NOMO-1 treated with dmso at 0.1 percent for 144 hours (cell line): Measurements from ENCODE around the gene CTDNEP1.

ENCODE experiments used
- DNase-seq: peaks from one replicate; lab custom pipeline; 2025; ENCODE audit not compliant: unreplicated experiment; lab: John Stamatoyannopoulos, UW

Gene CTDNEP1

GRCh38 chr17:7251661-7252175 is at the start of gene CTDNEP1:
Gene CTDNEP1 (minus strand): TSS chr17:7251734. CDS start chr17:7251296, 438 bp downstream.
- peak; percentile 97 for DNase-seq

DNA sequence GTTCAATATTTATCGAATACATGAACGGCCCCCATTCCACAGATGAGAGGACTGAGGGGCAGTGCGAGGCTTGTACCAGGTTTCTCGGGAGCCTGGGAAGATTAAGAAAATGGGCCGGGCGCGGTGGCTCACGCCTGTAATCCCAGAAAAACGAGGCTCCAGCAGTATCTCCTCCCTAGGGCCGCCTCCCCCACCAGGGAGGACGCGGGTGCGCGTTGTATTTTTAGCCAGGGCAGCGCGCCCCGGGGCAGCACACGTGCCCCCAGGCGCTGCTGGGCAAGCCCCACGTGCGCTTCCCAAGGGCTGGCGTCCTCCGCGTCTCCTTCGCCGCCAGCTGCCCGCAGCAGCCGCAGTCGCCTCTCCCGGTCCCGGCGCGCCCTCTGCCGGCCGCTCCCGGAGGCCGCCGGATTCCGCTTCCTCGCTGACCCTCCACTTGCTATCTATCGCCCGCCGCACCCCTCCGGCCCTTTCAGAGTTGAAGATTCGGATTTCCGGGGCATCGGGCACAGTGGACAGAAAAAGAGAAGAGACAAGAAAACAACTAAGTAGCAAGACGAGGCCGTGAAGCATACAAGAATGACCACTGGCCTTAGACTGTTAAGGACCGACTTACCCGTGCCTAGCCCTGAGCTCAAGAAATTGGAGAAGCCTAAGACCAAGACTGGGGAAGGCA is 44.8 kb upstream of the CTDNEP1 start:
- DNase-seq = peak; percentile 78

- no peak for DNase-seq
Measured at GRCh38 chr17:7295230-7296180, 44.0 kb upstream of the CTDNEP1 start.

GRCh38 chr17:7294614-7295153 is 43.1 kb upstream of the CTDNEP1 start, which contains the start of gene YBX2:
Gene YBX2 (minus strand): TSS chr17:7294639. CDS start chr17:7294500, 139 bp downstream.
- peak; percentile 58 for DNase-seq

DNA sequence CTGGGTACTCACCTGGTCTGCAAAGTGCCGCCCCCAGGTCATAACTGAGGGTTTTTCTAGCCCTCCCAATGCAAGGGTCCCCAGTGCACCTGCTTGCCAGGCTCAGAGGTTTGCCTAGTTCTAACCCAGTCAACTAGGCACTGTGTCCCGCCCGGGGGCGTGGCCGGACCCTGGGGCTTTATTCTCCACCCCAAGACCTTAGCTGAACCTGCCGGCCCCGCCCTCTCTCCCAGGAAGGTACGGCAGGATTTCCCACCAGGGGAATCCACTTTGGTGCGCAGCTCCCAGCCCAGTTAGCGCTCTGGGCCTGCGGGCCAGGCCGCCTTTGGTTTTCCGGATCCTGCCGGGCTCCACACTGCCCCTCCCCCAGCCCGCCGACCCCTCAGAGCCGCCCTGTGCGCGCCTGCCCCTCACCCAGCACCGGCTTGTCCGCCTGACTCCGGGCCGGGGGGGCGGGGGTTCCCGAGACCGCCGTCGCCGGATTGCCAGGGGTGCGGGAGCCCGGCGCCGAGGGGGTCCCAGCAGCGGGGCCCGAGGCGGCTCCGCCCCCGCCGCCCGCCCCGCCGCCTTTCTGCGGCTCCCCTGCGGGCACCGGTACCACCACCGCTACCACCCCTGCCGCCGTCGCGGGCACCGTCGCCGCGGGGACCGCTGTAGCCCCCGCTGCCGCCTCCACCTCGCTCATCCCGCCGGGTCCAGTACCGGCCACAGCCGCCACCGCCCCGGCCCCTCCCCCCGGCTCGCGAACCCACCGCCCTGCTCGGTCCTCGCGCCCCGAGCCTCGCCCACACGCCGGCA is 42.5 kb upstream of the CTDNEP1 start:
- DNase-seq = no peak

DNA sequence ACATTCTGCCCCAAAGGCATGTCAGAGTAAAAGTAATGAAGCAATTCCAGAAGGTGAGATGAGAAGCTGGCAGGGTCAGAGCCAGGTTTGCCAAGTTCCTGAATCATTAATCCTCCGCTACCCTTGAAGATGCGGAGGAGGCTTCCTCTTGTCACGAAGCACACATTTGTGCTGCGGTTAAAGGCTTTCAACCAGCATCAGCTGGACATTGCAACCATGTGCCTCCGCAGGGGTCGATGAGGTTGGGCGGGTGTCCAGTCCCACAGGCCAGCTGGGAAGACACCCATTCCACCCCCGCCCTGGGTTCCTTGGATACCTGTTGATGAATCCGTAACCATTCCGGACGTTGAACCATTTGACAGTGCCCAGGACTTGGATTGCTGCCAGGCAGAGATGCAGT is 41.6 kb upstream of the CTDNEP1 start:
- no peak for DNase-seq

GRCh38 chr17:7292729-7293128 is 41.2 kb upstream of the CTDNEP1 start:
- DNase-seq = no peak

DNA sequence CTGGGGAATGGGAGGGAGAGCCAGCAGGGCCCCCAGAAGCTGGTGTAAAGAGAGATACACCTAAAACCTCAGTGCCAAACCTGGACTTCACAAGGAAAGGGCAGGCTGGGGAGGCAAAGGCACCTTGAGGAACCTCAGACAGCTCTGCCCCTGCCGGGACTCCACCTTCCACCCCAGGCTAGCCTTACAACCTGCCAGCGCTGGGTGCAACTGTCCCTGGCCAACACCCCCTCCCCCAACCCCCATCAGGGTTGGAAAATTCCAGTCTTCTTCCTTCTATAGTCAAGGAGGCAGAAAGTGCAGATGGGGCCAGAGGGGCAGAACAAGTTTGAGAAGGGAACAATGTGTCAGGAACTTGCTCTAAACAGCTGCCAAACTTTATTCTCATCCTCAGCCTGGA is 40.7 kb upstream of the CTDNEP1 start:
- no peak for DNase-seq

GRCh38 chr17:7290685-7291084 is 39.2 kb upstream of the CTDNEP1 start:
- no peak for DNase-seq

DNA sequence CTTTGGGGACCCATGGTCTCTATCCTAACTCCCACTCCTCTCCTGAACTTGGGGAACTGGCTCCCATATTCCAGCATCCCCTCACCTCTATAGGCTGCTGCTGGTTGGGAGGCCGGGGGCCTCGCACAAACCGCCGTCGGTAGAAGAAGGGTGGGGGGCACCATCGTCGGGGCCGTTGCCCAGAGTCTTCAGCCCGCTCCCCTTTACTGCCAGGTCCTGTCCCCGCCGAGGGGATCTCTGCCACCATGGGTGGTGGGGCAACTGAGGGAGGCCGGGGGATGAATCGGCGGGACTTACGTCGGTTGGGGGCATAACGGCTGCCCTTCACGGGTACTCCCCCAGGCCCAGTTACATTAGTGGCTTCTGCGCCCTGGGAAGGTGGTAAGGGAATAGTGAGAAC is 38.6 kb upstream of the CTDNEP1 start:
- DNase-seq = no peak

DNA sequence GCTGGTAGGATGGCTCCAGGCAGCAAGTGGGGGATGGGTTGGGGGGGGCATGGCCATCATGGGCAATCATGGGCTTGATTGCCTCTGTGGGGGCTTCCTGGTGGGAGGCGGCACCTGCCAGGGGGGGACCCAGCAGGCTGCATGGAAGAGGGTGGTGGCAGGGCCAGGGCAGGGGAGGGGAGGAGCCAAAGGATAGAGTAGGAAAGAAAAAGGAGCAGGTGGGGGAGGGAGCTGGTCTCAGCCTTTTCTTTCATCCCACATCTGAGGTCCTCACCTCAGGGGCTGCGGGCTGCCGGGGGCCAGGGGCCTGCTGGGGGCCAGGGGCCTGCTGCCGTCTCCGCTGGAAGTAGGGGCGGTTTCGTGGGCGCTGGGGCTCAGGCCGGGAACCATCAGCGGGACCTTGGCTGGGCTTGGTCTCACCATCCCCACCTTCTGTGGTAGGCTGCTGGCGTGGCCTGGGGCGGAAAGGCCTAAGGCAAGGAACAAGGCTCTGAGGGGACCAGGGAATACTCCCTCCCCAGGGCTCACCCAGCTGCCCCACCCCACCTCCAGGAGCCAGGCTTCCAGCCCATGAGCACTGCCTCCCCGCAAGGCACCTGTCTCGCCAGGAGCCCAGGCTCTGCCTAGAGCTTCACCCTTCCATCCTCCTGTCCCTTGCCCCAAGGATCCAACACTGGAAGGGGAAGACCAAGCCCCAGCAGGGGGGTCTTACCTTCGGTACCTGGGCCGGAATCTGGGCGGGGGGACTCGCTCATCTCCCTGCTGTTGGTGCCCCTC is 37.9 kb upstream of the CTDNEP1 start:
- no peak for DNase-seq

- DNase-seq = no peak
Measured at GRCh38 chr17:7285679-7286078, 34.1 kb upstream of the CTDNEP1 start.

GRCh38 chr17:7284911-7285310 is 33.4 kb upstream of the CTDNEP1 start:
- DNase-seq = no peak

DNA sequence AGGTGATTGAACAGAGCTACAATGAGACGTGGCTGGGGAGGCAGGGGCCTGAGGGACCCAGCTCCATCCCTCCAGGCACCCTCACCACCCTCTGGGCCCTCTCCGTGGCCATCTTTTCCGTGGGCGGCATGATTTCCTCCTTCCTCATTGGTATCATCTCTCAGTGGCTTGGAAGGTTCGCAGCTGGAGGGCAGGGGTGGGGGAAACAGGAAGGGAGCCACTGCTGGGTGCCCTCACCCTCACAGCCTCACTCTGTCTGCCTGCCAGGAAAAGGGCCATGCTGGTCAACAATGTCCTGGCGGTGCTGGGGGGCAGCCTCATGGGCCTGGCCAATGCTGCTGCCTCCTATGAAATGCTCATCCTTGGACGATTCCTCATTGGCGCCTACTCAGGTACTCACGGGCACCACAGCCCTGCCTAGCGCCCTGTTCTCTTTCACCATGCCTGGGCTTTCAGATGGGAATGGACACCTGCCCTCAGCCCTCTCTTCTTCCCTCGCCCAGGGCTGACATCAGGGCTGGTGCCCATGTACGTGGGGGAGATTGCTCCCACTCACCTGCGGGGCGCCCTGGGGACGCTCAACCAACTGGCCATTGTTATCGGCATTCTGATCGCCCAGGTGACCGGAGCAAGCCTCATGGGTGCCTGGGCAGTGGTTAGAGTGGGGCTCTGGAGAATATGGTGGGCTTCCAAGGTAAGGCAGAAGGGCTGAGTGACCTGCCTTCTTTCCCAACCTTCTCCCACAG is 32.1 kb upstream of the CTDNEP1 start:
- no peak for DNase-seq

DNA sequence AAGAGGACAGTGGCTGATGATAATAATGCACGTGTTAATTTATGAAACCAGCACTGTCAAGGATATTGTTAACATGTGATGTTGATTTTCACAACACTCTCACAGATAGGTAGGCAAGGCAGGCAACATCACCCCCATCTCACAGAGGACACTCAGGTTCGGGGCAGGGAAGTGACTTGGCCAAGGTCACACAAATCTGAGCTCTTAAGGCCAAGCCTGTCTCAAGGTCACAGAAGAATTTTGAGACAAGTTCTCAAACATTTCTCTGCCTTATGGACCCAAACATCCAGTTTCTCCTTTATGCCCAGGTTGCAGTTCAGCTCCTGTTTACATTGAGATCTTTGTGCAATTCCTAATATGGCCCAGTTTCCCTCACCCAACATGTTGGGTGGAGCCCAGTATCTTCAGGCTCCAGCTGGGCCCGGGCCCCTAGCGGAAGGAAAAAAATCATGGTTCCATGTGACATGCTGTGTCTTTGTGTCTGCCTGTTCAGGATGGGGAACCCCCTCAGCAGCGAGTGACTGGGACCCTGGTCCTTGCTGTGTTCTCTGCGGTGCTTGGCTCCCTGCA is 31.3 kb upstream of the CTDNEP1 start:
- DNase-seq = no peak

GRCh38 chr17:7281953-7282751 is 30.6 kb upstream of the CTDNEP1 start:
- DNase-seq = no peak

DNA sequence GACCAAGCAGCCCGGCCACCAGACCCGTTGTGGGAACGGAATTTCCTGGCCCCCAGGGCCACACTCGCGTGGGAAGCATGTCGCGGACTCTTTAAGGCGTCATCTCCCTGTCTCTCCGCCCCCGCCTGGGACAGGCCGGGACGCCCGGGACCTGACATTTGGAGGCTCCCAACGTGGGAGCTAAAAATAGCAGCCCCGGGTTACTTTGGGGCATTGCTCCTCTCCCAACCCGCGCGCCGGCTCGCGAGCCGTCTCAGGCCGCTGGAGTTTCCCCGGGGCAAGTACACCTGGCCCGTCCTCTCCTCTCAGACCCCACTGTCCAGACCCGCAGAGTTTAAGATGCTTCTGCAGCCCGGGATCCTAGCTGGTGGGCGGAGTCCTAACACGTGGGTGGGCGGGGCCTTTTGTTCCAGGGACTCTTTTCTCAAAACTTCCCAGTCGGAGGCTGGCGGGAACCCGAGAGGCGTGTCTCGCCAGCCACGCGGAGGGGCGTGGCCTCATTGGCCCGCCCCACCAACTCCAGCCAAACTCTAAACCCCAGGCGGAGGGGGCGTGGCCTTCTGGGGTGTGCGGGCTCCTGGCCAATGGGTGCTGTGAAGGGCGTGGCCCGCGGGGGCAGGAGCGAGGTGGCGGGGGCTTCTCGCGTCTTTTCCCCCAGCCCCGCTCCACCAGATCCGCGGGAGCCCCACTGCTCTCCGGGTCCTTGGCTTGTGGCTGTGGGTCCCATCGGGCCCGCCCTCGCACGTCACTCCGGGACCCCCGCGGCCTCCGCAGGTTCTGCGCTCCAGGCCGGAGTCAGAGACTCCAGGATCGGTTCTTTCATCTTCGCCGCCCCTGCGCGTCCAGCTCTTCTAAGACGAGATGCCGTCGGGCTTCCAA is 29.8 kb upstream of the CTDNEP1 start, which contains the start of gene SLC2A4:
Gene SLC2A4, plus strand, starts transcription at position 645 of the 879 bp plus-strand sequence. Its CDS starts 217 bp downstream, at position 862.
- peak; percentile 76 for DNase-seq
